GM23338 (cell line): ENCODE results near the gene HNRNPAB. TPM values are rescaled to one million over a fixed set of nuclear protein-coding genes. Genes with fewer than 3 reads are reported as not detected.

Source experiments
- ATAC-seq: fragments of 200-7000 bp; cut with Tn5 transposase; 3 replicates; pipeline ENCODE4 v1.9.1; 2020
- DNase-seq: peaks from one replicate; pipeline ENCODE4 v3.0.0-alpha.2; 2015; ENCODE audit warnings: low spot score
- H2AFZ ChIP-seq: fragments of 200-600 bp; sonication (generic); 2 replicates; pipeline ENCODE4 v1.8.0; 2016; ENCODE audit warnings: antibody characterized with exemption, mild to moderate bottlenecking, moderate library complexity
- H3F3A ChIP-seq: fragments of 200-600 bp; sonication (generic); replicated peaks from 2 replicates; pipeline ENCODE4 v1.8.0; 2017; ENCODE audit warnings: antibody characterized with exemption, mixed run types, low read depth
- H3K27ac ChIP-seq: fragments of 200-600 bp; sonication (generic); 2 replicates; pipeline ENCODE4 v1.6.1; 2016; ENCODE audit warnings: low read depth
- H3K27me3 ChIP-seq: fragments of 200-600 bp; sonication (generic); 2 replicates; pipeline ENCODE4 v1.8.0; 2016; ENCODE audit warnings: mild to moderate bottlenecking, mixed run types, moderate library complexity; ENCODE audit not compliant: insufficient read depth
- H3K36me3 ChIP-seq: fragments of 200-600 bp; sonication (generic); 2 replicates; pipeline ENCODE4 v1.8.0; 2016; ENCODE audit warnings: mild to moderate bottlenecking; ENCODE audit not compliant: insufficient read depth
- H3K4me1 ChIP-seq: fragments of 200-600 bp; sonication (generic); 2 replicates; pipeline ENCODE4 v1.8.0; 2016; ENCODE audit warnings: mild to moderate bottlenecking, moderate library complexity; ENCODE audit not compliant: insufficient read depth
- H3K4me2 ChIP-seq: fragments of 200-600 bp; sonication (generic); 2 replicates; pipeline ENCODE4 v1.7.1; 2017; ENCODE audit warnings: mixed run types
- H3K4me3 ChIP-seq: fragments of 200-600 bp; sonication (generic); 2 replicates; pipeline ENCODE4 v1.6.1; 2016; ENCODE audit warnings: mixed run types
- H3K79me2 ChIP-seq: fragments of 200-600 bp; sonication (generic); replicated peaks from 2 replicates; pipeline ENCODE4 v1.8.0; 2017; ENCODE audit warnings: mild to moderate bottlenecking; ENCODE audit not compliant: insufficient read depth
- H3K9me2 ChIP-seq: fragments of 200-600 bp; sonication (generic); 2 replicates; pipeline ENCODE4 v1.8.0; 2017; ENCODE audit not compliant: insufficient read depth
- H4K20me1 ChIP-seq: fragments of 200-600 bp; sonication (generic); replicated peaks from 2 replicates; pipeline ENCODE4 v1.8.0; 2017; ENCODE audit warnings: mild to moderate bottlenecking; ENCODE audit not compliant: insufficient read depth
- H3K27ac Mint-ChIP-seq: 2 replicates; pipeline ENCODE4 v1.8.0; 2020; ENCODE audit warnings: inconsistent platforms, mild to moderate bottlenecking, moderate library complexity, mixed read lengths
- H3K27me3 Mint-ChIP-seq: 3 replicates; pipeline ENCODE4 v1.8.0; 2022; ENCODE audit warnings: low read depth, mild to moderate bottlenecking, moderate library complexity, mixed read lengths, inconsistent platforms; ENCODE audit not compliant: insufficient read depth, poor library complexity
- H3K36me3 Mint-ChIP-seq: 3 replicates; pipeline ENCODE4 v1.8.0; 2021; ENCODE audit warnings: low read depth, mild to moderate bottlenecking, inconsistent platforms, moderate library complexity, mixed read lengths
- H3K4me1 Mint-ChIP-seq: 3 replicates; pipeline ENCODE4 v1.8.0; 2020; ENCODE audit warnings: mild to moderate bottlenecking, inconsistent platforms, mixed read lengths
- H3K4me3 Mint-ChIP-seq: 3 replicates; pipeline ENCODE4 v1.8.0; 2021; ENCODE audit warnings: moderate library complexity, mild to moderate bottlenecking, inconsistent platforms, mixed read lengths
- H3K9me3 Mint-ChIP-seq: 3 replicates; pipeline ENCODE4 v1.8.0; 2020; ENCODE audit warnings: moderate library complexity, mild to moderate bottlenecking, inconsistent platforms, mixed read lengths
- CREB1 ChIP-seq: fragments of 250-450 bp; sonication (Bioruptor Pico); IDR thresholded peaks from 2 replicates; pipeline ENCODE4 v1.5.0; 2020; ENCODE audit warnings: low read depth, mild to moderate bottlenecking, moderate library complexity
- CTCF ChIP-seq, 2 experiments: fragments of 200-600 bp in 1 of 2; sonication (generic) in 1 of 2; conservative IDR thresholded peaks; 2 replicates each; pipeline versions ENCODE4 v1.5.1 to v1.6.1; 2016 to 2017; ENCODE audit warnings: antibody characterized with exemption in 2 of 2, low read depth in 2 of 2, mild to moderate bottlenecking in 2 of 2, moderate library complexity in 1 of 2
- ETS1 ChIP-seq: IDR thresholded peaks from 2 replicates; pipeline ENCODE4 v1.6.1; 2016; ENCODE audit warnings: antibody characterized with exemption
- EZH2 ChIP-seq: fragments of 200-600 bp; sonication (generic); IDR thresholded peaks from one replicate; pipeline ENCODE4 v1.8.0; 2017; ENCODE audit warnings: antibody characterized with exemption, mild to moderate bottlenecking, low read depth; ENCODE audit not compliant: unreplicated experiment
- EZH2phosphoT487 ChIP-seq: fragments of 200-600 bp; sonication (generic); IDR thresholded peaks from one replicate; pipeline ENCODE4 v1.8.1; 2018; ENCODE audit warnings: antibody characterized with exemption; ENCODE audit not compliant: unreplicated experiment
- JUNB ChIP-seq: IDR thresholded peaks from one replicate; pipeline ENCODE4 v1.6.1; 2016; ENCODE audit warnings: antibody characterized with exemption; ENCODE audit not compliant: unreplicated experiment
- NANOG ChIP-seq: IDR thresholded peaks from 2 replicates; pipeline ENCODE4 v1.6.1; 2016; ENCODE audit warnings: antibody characterized with exemption, borderline replicate concordance
- POLR2AphosphoS5 ChIP-seq: IDR thresholded peaks from 2 replicates; pipeline ENCODE4 v1.6.1; 2016; ENCODE audit warnings: antibody characterized with exemption, low read depth
- REST ChIP-seq: IDR thresholded peaks from one replicate; pipeline ENCODE4 v1.6.1; 2018; ENCODE audit warnings: antibody characterized with exemption; ENCODE audit not compliant: unreplicated experiment
- STAT1 ChIP-seq: IDR thresholded peaks from one replicate; pipeline ENCODE4 v1.6.1; 2016; ENCODE audit warnings: antibody characterized with exemption; ENCODE audit not compliant: unreplicated experiment
- ZNF114 ChIP-seq: fragments of 250-450 bp; sonication (Bioruptor Pico); IDR thresholded peaks from 2 replicates; pipeline ENCODE4 v1.5.0; 2020; ENCODE audit warnings: mild to moderate bottlenecking, moderate library complexity
- ZNF331 ChIP-seq: fragments of 250-450 bp; sonication (Bioruptor Pico); IDR thresholded peaks from 2 replicates; pipeline ENCODE4 v1.5.0; 2020; ENCODE audit warnings: low read depth, mild to moderate bottlenecking, moderate library complexity
- ZNF462 ChIP-seq: fragments of 250-450 bp; sonication (Bioruptor Pico); IDR thresholded peaks from 2 replicates; pipeline ENCODE4 v1.5.0; 2020; ENCODE audit warnings: mild to moderate bottlenecking, moderate library complexity
- polyA plus RNA-seq: library from polyadenylated mRNA; unstranded; fragments of >200 nt; fragmentation: Nextera tagmentation; extraction: Ambion mirVana; gene quantifications from 2 replicates; pipeline ENCODE4 v1.2.1, GENCODE V29; 2016
- total RNA-seq: library from RNA; depleted of rRNA; stranded (reverse); fragments of >200 nt; shearing (Covaris generic); gene quantifications from 2 replicates; pipeline ENCODE4 v1.2.3, GENCODE V29; 2014

Gene HNRNPAB
- total and polyA plus RNA-seq, 2 experiments from 2014 or later: 304 to 579 TPM

GRCh38 chr5:178224403-178224802, 20.1 kb downstream of the HNRNPAB start:
- Mint-ChIP-seq H3K27me3 (peaks cover 4% of the 10 kb centered on the region), H3K27ac (no peak overlapping the region), H3K36me3 (peaks cover 57% of the 10 kb centered on the region), H3K9me3 (no peaks in the 10 kb centered on the region; the same call in 2 of the 3 replicates), H3K4me1 (peaks cover 18% of the 10 kb centered on the region), H3K4me3 (no peak overlapping the region)
- Histone ChIP-seq H3K27ac (no peak overlapping the region), H3K4me1 (peaks cover 15% of the 10 kb centered on the region; the same call in 1 of the 2 replicates), H3F3A (no peaks in the 10 kb centered on the region), H3K27me3 (no peaks in the 10 kb centered on the region), H3K4me2 (peak overlapping the region; percentile 26; the same call in 1 of the 2 replicates), H3K79me2 (no peaks in the 10 kb centered on the region), H3K4me3 (no peak overlapping the region), H4K20me1 (peaks cover 12% of the 10 kb centered on the region; the same call in 1 of the 2 replicates), H3K36me3 (peaks cover 12% of the 10 kb centered on the region), H3K9me2 (no peaks in the 10 kb centered on the region), H2AFZ (no peak overlapping the region)
- TF ChIP-seq POLR2AphosphoS5 (no peak), EZH2 (no peak), NANOG (no peak), ZNF114 (no peak), ETS1 (no peak), ZNF462 (CRISPR knock-in tag) (no peak), JUNB (no peak), EZH2phosphoT487 (no peak), REST (no peak), CREB1 (CRISPR knock-in tag) (no peak), ZNF331 (CRISPR knock-in tag) (no peak), STAT1 (no peak), CTCF (conservative IDR thresholded peaks at IDR 0.05; ENCODE audit: low read depth in 2 of 2) (no peak)
- DNase-seq (no peak), ATAC-seq (no peak)
